Testis (tissue), 3 donors: ENCODE results near the gene YJEFN3. TPM values are rescaled to one million over a fixed set of nuclear protein-coding genes. Genes with fewer than 3 reads are reported as not detected.

Experiments
- DNase-seq: peaks from one replicate; pipeline ENCODE4 v3.0.0-alpha.2; 2019
- H3K27ac ChIP-seq, 2 donors: fragments of 200-600 bp; sonication (generic); one replicate each; pipeline ENCODE4 v1.5.1; 2019
- H3K27me3 ChIP-seq: fragments of 200-600 bp; sonication (generic); one replicate; pipeline ENCODE4 v1.5.1; 2019
- H3K36me3 ChIP-seq: fragments of 200-600 bp; sonication (generic); one replicate; pipeline ENCODE4 v1.5.1; 2017; ENCODE audit warnings: low read depth; ENCODE audit errors: missing control alignments
- H3K4me1 ChIP-seq: fragments of 200-600 bp; sonication (generic); one replicate; pipeline ENCODE4 v1.5.1; 2019
- H3K4me3 ChIP-seq, 2 donors: fragments of 200-600 bp; sonication (generic); one replicate each; pipeline ENCODE4 v1.5.1; 2017 to 2019
- H3K9me3 ChIP-seq: fragments of 200-600 bp; sonication (generic); one replicate; pipeline ENCODE4 v1.5.1; 2017
- POLR2A ChIP-seq: fragments of 450-650 bp; IDR thresholded peaks from one replicate; pipeline ENCODE4 v1.6.1; 2017; ENCODE audit warnings: antibody characterized with exemption, mild to moderate bottlenecking, moderate library complexity
- WGBS, 2 donors: methylation state at CpG; one replicate each; pipeline ENCODE4 v1.1.5; 2018; 5-methylcytosine and 5-hydroxymethylcytosine counted together
- intact Hi-C: fragments of 100-400 bp; cut with DNase I; formaldehyde crosslinking; loops from one replicate; pipeline ENCODE4 v1.15.1; 2023; ENCODE audit warnings: low total_unique reads
- polyA plus RNA-seq: library from polyadenylated mRNA; stranded (reverse); fragments of 350-450 nt; fragmentation: Illumina TruSeq; extraction: RNeasy Lipid Tissue Mini Kit (QIAGEN cat#74804); gene quantifications from one replicate; pipeline ENCODE4 v1.2.3, GENCODE V29; 2014; ENCODE audit warnings: low read depth, low replicate concordance; ENCODE audit not compliant: insufficient read depth
- total RNA-seq, 2 donors: library from RNA; depleted of rRNA; stranded (reverse); fragments of >200 nt; gene quantifications; one replicate each; pipeline ENCODE4 v1.2.3, GENCODE V29; 2016
- TF ChIP-seq, protein P1 (sequence below), 3 experiments: fragments of 450-650 bp in 2 of 3; fragments of 200-600 bp in 1 of 3; sonication (generic) in 1 of 3; IDR thresholded peaks; one replicate each; pipeline ENCODE4 v1.5.1; 2016 to 2019; ENCODE audit warnings: antibody characterized with exemption in 3 of 3, mild to moderate bottlenecking in 2 of 3, moderate library complexity in 1 of 3

YJEFN3 gene
- total and polyA plus RNA-seq, 3 donors from 2014 or later = 24.2 to 49.1 (median 29.3) TPM

DNA sequence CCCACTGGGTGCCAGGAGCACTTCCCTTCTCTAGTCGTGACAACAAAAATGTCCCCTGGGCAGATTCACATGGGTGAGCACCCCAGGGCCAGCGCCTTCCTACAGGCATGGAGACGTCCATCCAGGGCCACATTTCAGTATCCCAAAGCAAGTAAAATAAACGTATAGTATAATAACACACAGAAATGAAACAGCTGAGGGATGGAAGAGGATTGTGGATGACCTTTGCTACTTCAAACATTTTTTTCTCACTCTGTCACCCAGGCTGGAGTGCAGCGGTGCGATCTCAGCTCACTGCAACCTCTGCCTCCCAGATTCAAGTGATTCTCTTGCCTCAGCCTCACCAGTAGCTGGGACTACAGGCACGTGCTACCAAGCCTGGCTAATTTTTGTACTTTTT is 37.6 kb downstream of the YJEFN3 start:
- Histone ChIP-seq H3K27me3 (no peaks in the 10 kb centered on the region), H3K36me3 (no peaks in the 10 kb centered on the region), H3K4me3 (no peak overlapping the region), H3K4me1 (no peaks in the 10 kb centered on the region), H3K9me3 (no peaks in the 10 kb centered on the region), H3K27ac (no peak overlapping the region)
- intact Hi-C loops = no loop called here
- DNase-seq = no peak
- no peak for TF ChIP-seq POLR2A
- TF ChIP-seq, protein P1, sequence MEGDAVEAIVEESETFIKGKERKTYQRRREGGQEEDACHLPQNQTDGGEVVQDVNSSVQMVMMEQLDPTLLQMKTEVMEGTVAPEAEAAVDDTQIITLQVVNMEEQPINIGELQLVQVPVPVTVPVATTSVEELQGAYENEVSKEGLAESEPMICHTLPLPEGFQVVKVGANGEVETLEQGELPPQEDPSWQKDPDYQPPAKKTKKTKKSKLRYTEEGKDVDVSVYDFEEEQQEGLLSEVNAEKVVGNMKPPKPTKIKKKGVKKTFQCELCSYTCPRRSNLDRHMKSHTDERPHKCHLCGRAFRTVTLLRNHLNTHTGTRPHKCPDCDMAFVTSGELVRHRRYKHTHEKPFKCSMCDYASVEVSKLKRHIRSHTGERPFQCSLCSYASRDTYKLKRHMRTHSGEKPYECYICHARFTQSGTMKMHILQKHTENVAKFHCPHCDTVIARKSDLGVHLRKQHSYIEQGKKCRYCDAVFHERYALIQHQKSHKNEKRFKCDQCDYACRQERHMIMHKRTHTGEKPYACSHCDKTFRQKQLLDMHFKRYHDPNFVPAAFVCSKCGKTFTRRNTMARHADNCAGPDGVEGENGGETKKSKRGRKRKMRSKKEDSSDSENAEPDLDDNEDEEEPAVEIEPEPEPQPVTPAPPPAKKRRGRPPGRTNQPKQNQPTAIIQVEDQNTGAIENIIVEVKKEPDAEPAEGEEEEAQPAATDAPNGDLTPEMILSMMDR (IDR thresholded peaks at IDR 0.05) = no peak
- 86% methylated on average over 7 of the region's 7 CpGs for WGBS, 2 donors

DNA sequence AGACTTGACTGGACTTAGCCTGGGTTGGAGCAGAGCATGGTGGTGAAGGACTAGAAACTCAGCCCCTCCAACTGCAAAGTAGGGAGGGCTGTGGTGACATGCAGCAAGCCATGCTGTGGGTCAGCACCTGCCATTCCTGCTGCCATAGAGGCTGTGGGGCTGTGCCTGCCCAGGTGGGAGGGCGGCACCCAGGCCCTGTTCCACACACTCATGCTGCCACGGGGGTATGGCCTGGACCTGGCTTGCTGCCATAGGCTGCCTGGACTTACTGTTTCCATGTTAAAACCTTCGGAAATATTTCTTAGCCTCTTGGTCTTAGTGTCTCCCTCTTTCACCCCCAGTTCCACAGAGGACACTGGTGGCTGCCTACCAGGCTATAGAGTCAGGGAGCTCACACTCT is 38.7 kb downstream of the YJEFN3 start:
- Histone ChIP-seq H3K27me3 (no peaks in the 10 kb centered on the region), H3K4me1 (no peaks in the 10 kb centered on the region), H3K4me3 (no peak overlapping the region), H3K9me3 (no peaks in the 10 kb centered on the region), H3K27ac (no peak overlapping the region), H3K36me3 (no peaks in the 10 kb centered on the region)
- intact Hi-C loops = no loop called here
- 84 to 87% methylated on average over 3 of the region's 3 CpGs for WGBS, 2 donors
- no peak for DNase-seq
- no peak for TF ChIP-seq POLR2A
- TF ChIP-seq, protein P1 (IDR thresholded peaks at IDR 0.05) = no peak

DNA sequence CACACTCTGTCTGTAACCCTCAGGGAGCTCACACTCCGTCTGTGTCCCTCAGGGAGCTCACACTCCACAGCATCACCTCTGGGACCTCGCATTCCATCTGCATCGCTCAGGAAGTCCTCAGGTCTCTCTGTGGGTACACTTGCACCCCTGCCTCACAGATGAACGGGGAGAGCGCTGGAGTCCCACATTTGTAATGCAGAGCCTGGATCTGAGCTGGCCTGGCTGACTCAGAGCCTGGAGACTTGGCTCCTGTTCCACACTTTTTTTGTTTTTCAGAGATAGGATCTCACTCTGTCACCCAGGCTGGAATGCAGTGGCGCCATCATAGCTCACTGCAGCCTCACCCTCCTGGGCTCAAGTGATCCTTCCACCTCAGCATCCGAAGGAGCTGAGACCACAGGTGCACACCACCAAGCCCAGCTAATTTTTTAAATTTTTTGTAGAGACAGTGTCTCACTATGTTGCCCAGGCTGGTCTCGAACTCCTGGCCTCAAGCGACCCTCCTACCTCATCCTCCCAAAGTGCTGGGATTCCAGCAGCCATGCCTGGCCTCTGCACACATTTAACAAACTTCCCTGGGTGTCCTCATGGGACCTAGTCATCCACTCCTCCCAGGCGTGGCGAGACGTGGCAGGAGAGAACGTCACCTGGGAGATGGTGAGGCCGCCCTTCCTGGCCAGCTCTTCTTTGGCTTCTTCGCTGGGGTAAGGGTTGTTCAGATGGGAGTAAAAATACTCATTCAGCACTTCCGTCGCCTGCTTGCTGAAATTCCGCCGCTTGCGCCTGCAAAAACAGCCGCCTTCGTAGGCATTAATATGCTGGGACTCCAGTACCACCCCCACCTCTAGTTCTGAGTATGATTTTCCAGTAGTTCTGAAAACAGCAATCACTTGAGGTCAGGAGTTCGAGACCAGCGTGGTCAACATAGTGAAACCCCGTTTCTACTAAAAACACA is 40.4 kb downstream of the YJEFN3 start:
- 94 to 96% methylated on average over 25 of the region's 25 CpGs for WGBS, 2 donors
- no peak for DNase-seq
- H3K4me1 ChIP-seq = no peaks in the 10 kb centered on the region
- H3K27ac ChIP-seq = no peak overlapping the region
- TF ChIP-seq POLR2A = no peak
- TF ChIP-seq, protein P1 (IDR thresholded peaks at IDR 0.05) = no peak
- H3K4me3 ChIP-seq = no peak overlapping the region
- H3K27me3 ChIP-seq = no peaks in the 10 kb centered on the region
- H3K9me3 ChIP-seq = no peaks in the 10 kb centered on the region
- H3K36me3 ChIP-seq = no peaks in the 10 kb centered on the region
- intact Hi-C loops = no loop called here

DNA sequence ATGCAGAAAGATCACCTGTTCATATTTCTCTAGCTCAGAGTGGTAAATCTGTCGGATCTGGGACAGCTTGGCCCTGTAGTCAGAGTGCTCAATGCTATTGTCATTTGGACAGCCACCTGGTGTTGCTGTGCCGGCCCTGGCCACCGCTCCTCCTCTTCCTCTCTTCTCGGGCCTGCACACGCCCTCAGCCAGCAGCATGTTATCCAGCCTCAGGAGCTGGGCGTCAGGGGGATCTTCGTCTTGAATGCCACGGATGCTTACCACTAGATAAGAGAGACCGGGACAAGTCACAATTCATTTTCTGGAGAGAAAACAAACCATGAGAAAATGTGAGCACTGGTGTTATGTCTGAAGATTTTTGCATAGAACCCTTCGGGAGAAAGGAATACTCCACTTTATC is 41.9 kb downstream of the YJEFN3 start:
- Histone ChIP-seq H3K36me3 (no peaks in the 10 kb centered on the region), H3K27me3 (no peaks in the 10 kb centered on the region), H3K9me3 (no peaks in the 10 kb centered on the region), H3K27ac (no peak overlapping the region), H3K4me3 (no peak overlapping the region), H3K4me1 (no peaks in the 10 kb centered on the region)
- 80 to 85% methylated on average over 10 of the region's 10 CpGs for WGBS, 2 donors
- intact Hi-C loops = no loop called here
- TF ChIP-seq, protein P1 (IDR thresholded peaks at IDR 0.05) = no peak
- TF ChIP-seq POLR2A = no peak
- DNase-seq = no peak
